ENCODE measurements around the gene PRR16.
"Not testable (repeated sequence)": the region's sequence is repeated elsewhere in the genome, so short reads cannot be mapped to it uniquely, and the experiment has no call there.

The PRR16 gene

GRCh38 chr5:120463991-120464626 lies at the start of gene PRR16:
PRR16 (plus strand) TSS chr5:120464300.
- no peak for DNase-seq

GRCh38 chr5:120415985-120416384 lies 48.1 kb upstream of the PRR16 start:
- DNase-seq: no peak

- DNase-seq: no peak
These were observed 45.0 kb upstream of the PRR16 start for GRCh38 chr5:120419127-120419526.

- not testable (repeated sequence) for DNase-seq
These were observed 37.3 kb upstream of the PRR16 start for GRCh38 chr5:120426633-120427275.

- no peak for DNase-seq
These were observed 33.5 kb upstream of the PRR16 start for GRCh38 chr5:120430572-120430971.

GRCh38 chr5:120432861-120433260 lies 31.2 kb upstream of the PRR16 start:
- DNase-seq: no peak

- DNase-seq: no peak
These were observed 29.0 kb upstream of the PRR16 start for GRCh38 chr5:120435129-120435528.

- DNase-seq: no peak
These were observed 27.1 kb upstream of the PRR16 start for GRCh38 chr5:120436996-120437395.

- no peak for DNase-seq
These were observed 21.4 kb upstream of the PRR16 start for GRCh38 chr5:120442694-120443093.

- no peak for DNase-seq
These were observed 20.5 kb upstream of the PRR16 start for GRCh38 chr5:120443607-120444006.

- no peak for DNase-seq
These were observed 18.0 kb upstream of the PRR16 start for GRCh38 chr5:120446068-120446492.

- DNase-seq: no peak
These were observed 17.2 kb upstream of the PRR16 start for GRCh38 chr5:120446901-120447300.

- no peak for DNase-seq
These were observed 16.3 kb upstream of the PRR16 start for GRCh38 chr5:120447706-120448239.

GRCh38 chr5:120449501-120449900 lies 14.6 kb upstream of the PRR16 start:
- no peak for DNase-seq

GRCh38 chr5:120450910-120451309 lies 13.2 kb upstream of the PRR16 start:
- DNase-seq: no peak

- no peak for DNase-seq
These were observed 12.7 kb upstream of the PRR16 start for GRCh38 chr5:120451445-120451844.

GRCh38 chr5:120452471-120452870 lies 11.6 kb upstream of the PRR16 start:
- DNase-seq: no peak

GRCh38 chr5:120454094-120454798 lies 9.9 kb upstream of the PRR16 start:
- no peak for DNase-seq

- DNase-seq: no peak
These were observed 8.1 kb upstream of the PRR16 start for GRCh38 chr5:120456006-120456405.

GRCh38 chr5:120457839-120458507 lies 6.1 kb upstream of the PRR16 start:
- peak in 1 of 4 experiments; percentile 12 for DNase-seq

GRCh38 chr5:120458508-120458847 lies 5.6 kb upstream of the PRR16 start:
- not testable (repeated sequence) for DNase-seq

- no peak for DNase-seq
These were observed 2.8 kb upstream of the PRR16 start for GRCh38 chr5:120461251-120461650.

- no peak for DNase-seq
These were observed 957 bp upstream of the PRR16 start for GRCh38 chr5:120463006-120463680.

Data from activated naive CD4-positive, alpha-beta T cell (primary cell).